Measurements from ENCODE around the gene STIM1.

DNA sequence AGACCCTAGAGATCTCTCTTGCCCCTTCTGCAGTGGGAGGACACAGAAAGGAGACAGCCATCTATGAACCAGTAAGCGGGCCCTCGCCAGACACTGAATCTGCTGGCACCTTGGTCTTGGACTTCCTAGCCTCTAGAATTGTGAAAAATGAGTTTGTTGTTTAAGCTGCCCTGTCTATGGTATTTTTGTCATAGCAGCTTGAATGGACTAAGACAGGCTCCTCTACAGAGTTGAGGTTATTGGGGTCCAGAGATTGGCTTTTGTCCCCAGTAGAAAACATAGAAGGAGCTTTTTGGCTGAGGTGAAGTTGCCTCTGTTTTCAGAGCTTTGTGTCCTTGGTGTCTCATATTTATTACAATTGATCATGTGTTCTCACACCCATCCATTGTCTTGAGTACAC, 77.2 kb downstream of the STIM1 start:
- TF ChIP-seq EZH2 (IDR thresholded peaks at IDR 0.05; ENCODE audit: borderline replicate concordance, low read depth, low read length, severe bottlenecking), result no peak
- TF ChIP-seq, protein P1, sequence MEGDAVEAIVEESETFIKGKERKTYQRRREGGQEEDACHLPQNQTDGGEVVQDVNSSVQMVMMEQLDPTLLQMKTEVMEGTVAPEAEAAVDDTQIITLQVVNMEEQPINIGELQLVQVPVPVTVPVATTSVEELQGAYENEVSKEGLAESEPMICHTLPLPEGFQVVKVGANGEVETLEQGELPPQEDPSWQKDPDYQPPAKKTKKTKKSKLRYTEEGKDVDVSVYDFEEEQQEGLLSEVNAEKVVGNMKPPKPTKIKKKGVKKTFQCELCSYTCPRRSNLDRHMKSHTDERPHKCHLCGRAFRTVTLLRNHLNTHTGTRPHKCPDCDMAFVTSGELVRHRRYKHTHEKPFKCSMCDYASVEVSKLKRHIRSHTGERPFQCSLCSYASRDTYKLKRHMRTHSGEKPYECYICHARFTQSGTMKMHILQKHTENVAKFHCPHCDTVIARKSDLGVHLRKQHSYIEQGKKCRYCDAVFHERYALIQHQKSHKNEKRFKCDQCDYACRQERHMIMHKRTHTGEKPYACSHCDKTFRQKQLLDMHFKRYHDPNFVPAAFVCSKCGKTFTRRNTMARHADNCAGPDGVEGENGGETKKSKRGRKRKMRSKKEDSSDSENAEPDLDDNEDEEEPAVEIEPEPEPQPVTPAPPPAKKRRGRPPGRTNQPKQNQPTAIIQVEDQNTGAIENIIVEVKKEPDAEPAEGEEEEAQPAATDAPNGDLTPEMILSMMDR (IDR thresholded peaks at IDR 0.05; ENCODE audit: borderline replicate concordance, extremely low read depth, low read length, poor library complexity, severe bottlenecking), result no peak

All from DND-41 (cell line).